Measurements from ENCODE around the gene NKPD1.

Gene NKPD1, protein sequence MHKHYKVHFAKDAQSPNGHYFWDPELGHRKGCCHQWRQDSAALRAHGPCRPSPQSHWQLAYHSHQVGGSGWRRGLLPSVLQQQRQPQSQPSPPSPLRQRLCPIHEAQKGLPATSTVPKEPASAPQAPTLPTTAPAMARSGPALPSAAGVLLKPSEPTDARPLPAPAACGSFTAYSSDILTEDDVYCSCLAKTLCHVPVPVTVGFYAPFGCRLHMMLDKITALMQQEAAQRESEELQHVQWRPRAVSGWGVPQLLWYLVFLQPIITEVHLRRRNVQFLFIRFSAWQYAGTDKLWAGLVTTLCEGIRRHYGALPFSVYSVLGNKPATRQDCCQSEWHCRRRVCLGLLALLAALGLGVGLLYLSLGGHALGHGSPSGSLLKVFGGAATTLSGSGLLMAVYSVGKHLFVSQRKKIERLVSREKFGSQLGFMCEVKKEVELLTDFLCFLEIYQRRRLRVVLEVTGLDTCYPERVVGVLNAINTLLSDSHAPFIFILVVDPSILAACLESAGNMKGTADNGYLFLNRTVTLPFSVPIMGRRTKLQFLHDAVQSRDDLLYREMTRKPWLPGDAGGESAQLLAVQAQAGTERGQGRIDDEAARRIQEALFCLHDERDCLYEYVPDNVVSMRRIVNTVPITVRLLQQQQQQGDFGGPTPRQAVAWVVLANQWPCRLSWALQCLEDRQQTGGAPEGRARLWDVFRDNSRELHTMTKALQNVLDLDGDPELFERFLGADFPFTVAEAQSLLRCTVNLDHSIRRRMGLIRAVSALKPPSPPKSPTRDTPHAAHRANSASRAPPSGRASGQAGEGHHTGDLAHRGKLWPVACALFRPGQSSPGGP

GRCh38 chr19:45160870-45161737 lies at the start of gene NKPD1:
NKPD1 (minus strand) TSS chr19:45160982; CDS start chr19:45160150, 832 bp downstream.
- DNase-seq, result no peak

- DNase-seq, result no peak
These were observed 45.5 kb upstream of the NKPD1 start for GRCh38 chr19:45206328-45206727.

DNA sequence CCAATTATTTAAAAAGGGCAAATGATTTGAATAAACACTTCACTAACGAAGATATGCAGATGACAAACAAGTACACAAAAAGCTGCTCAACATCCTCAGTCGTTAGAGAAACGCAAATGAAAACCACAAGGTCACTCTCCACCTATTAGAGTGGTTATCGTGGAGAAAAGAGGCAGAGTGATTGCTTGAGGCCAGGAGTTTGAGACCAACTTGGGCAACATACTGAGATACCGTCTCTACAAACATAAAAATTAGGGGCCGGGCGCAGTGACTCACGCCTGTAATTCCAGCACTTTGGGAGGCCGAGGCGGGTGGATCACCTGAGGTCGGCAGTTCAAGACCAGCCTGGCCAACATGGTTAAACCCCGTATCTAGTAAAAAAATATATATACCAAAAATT lies 45.0 kb upstream of the NKPD1 start:
- DNase-seq, result no peak

DNA sequence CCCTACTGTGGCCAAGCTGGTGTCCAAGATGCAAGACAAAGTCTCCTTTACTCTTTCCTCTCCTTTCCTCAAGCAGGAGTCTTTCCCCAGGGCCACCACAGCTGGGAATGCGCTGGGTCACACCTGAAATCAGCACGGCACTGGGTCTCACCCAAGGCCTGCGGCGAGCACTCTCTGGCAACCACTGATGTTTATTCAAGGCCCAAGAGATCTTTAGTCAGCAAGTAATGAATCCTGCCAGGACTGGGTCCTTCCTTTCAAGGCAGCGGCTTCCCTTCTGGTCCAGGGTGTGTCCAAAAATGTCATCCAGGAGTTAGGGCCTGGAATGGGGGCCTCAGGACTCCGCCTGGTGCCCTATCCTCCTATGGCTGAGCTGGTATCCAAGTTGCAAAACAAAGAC lies 41.9 kb upstream of the NKPD1 start:
- no peak for DNase-seq

GRCh38 chr19:45200568-45200967 lies 39.8 kb upstream of the NKPD1 start:
- DNase-seq, result no peak

DNA sequence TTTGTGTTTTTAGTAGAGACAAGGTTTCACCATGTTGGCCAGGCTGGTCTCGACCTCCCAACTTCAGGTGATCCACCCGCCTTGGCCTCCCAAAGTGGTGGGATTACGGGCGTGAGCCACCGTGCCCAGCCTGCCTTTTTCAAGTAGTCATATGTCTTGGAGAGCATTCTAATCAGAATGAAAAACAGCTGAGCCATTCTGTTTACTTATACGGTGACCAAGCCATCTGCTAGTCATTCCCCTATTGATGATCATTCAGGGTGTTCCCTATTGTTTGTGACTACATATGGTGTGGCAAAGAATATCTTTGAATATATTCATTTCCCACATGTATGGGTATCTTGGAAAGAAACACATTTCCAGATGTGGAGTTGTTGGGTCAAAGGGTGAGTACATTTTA lies 35.0 kb upstream of the NKPD1 start:
- DNase-seq, result no peak

- no peak for DNase-seq
These were observed 30.6 kb upstream of the NKPD1 start for GRCh38 chr19:45191375-45191774.

DNA sequence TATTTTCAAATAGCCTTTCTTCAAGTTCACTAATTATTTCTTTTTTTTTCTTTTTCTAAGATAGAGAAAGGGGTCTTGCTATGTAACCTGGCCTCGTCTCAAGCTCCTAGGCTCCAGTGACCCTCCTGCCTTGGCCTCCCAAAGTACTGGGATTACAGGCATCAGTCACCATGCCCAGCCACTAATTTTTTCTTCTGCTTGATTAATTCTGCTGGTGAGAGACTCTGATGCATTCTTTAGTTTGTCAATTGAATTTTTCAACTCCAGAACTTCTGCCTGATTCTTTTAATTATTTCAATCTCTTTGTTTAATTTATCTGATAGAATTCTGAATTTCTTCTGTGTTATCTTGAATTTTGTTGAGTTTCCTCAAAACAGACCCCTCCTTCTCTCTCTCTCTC lies 29.2 kb upstream of the NKPD1 start:
- no peak for DNase-seq

DNA sequence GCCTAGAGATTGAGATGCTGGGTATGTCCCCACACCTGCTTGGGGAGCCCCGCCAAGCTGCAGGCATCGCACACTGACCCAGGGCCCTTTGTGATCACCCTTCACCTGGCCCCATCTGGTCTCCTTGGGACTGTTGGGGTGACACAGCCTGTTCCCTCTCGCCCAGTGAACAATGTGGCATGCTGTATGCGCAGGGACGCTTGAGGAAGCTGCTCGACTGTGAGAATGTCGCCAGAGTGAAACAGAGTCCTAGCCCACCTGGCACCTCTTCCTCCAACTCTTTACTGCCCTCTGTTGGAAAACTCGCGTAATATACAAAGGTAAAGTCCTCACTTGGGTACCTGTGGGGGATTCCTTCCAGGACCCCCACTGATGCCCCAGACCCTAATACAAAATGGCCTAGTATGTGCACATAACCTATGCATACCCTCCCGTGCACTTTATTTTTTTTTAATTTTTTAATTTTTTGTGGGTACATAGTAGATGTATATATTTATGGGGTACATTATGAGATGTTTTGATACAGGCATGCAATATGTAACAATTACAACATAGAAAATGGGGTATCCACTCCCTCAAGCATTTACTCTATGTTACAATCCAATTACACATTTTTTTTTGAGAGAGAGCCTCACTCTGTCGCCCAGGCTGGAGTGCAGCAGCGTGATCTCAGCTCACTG lies 26.8 kb upstream of the NKPD1 start:
- no peak for DNase-seq

DNA sequence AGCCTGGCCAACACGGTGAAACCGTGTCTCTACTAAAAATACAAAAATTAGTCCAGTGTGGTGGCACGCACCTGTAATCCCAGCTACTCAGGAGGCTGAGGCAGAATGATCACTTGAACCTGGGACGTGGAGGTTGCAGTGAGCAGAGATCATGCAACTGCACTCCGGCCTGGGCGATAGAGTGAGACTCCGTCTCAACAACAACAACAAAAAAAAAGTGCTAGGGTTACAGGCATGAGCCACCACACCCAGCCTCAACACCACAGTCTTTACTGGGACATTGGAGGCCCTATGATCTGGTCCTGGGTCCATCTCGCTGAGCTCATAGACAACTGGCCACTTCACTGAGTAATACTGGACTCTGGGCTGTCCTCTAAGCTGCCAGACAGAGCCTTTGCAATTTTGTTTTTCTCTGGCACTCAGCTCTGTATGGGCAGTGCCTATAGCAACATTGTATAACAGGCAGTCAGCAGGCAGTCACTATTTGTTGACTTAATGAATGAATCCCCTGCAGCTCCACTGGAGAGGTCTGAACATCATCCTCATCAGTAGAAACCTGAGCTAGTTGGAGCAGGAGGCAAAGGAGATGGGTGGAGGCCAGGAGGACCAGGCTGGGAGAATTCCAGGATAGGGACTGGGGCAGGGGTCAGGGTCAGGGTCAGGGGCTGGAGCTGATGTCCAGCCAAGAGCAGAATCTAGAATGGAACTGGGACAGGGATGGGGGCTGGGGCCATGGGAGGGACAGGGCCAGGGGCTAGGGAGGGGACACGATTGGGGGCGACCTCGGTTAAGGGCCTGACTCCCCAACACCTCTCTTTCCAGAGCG lies 25.9 kb upstream of the NKPD1 start:
- DNase-seq, result no peak

DNA sequence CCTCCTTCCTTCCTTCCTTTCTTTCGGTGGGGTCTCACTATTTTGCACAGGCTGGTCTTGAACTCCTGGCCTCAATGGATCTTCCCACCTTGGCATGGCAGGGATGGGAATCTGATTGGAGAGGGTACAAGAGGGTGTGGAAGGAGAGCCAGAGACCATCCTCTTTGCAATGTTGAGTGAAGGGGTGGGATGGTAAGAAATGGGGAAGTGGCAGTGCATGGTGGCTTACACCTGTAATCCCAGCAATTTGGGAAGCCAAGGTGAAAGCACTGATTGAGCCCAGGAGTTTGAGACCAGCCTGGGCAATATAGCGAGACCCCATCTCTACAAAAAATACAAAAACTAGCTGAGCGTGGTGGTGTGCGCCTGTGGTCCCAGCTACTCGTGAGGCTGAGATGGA lies 23.3 kb upstream of the NKPD1 start:
- no peak for DNase-seq

- DNase-seq, result no peak
These were observed 22.0 kb upstream of the NKPD1 start for GRCh38 chr19:45182758-45183157.

DNA sequence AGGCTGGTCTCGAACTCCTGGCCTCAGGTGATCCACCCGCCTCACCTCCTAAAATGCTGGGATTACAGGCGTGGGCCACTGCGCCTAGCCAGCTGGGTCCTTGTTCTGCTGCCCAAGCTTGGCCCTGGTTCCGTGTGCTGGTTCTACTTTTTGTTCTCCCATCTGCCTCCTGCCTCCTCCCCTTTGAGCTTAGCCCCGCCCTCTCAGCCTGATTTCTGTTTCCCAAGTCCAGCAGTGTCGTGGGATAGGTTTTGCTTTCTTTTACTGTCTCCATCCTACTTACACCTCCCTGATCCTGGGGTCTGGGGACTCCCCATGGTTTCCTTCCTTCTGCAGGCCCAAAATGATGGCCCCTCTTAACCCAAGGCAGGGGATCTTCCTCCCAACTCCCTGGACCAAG lies 20.2 kb upstream of the NKPD1 start:
- no peak for DNase-seq

GRCh38 chr19:45179892-45180370 lies 19.1 kb upstream of the NKPD1 start:
- DNase-seq, result no peak

GRCh38 chr19:45179072-45179891 lies 18.5 kb upstream of the NKPD1 start:
- DNase-seq, result peak; percentile 42

GRCh38 chr19:45178262-45179071 lies 17.7 kb upstream of the NKPD1 start, which contains the start of gene BLOC1S3:
BLOC1S3 (plus strand) TSS chr19:45178784; CDS start chr19:45179297, 513 bp downstream.
- peak; percentile 100 for DNase-seq

- no peak for DNase-seq
These were observed 17.1 kb upstream of the NKPD1 start, which contains the start of gene TRAPPC6A for GRCh38 chr19:45177817-45178261. TRAPPC6A (minus strand) TSS chr19:45178237; CDS start chr19:45178218, 19 bp downstream.

GRCh38 chr19:45175515-45176345 lies 14.9 kb upstream of the NKPD1 start:
- no peak for DNase-seq

Measured in stimulated activated naive CD4-positive, alpha-beta T cell treated with Interleukin-2 at 50 U/mL for 16 hours (primary cell).